Frontal cortex (tissue), 4 donors: ENCODE results near the gene EVX2. TPM values are rescaled to one million over a fixed set of nuclear protein-coding genes. Genes with fewer than 3 reads are reported as not detected.

Source experiments
- DNase-seq, 2 donors: peaks; one replicate each; pipeline ENCODE4 v3.0.0; 2012; ENCODE audit warnings: low spot score in 2 of 2
- FAIRE-seq: peaks from 2 replicates; lab custom pipeline; 2012; peaks lifted over from hg19 to GRCh38; lab: Jason Lieb, UNC
- total RNA-seq: library from RNA; depleted of rRNA; stranded (reverse); fragments of >200 nt; gene quantifications from one replicate; pipeline ENCODE4 v1.2.3, GENCODE V29; 2014
- donor health status: control.
- donor health status: control.
- donor health status: control.

The EVX2 gene
- total RNA-seq: not detected

GRCh38 chr2:176083796-176084261, at the start of gene EVX2:
EVX2 (minus strand) TSS chr2:176083962; CDS start chr2:176083776, 186 bp downstream.
- no peak for FAIRE-seq
- peak in 1 of 2 donors; percentile 31 for DNase-seq

GRCh38 chr2:176133389-176133788, 49.6 kb upstream of the EVX2 start:
- no peak for FAIRE-seq

GRCh38 chr2:176132205-176133171, 48.7 kb upstream of the EVX2 start:
- FAIRE-seq: no peak
- no peak for DNase-seq

More at GRCh38 chr2:176133389-176133788, 49.6 kb upstream of the EVX2 start:
- DNase-seq: no peak

GRCh38 chr2:176131848-176132158, 48.0 kb upstream of the EVX2 start:
- DNase-seq: no peak
- no peak for FAIRE-seq

DNA sequence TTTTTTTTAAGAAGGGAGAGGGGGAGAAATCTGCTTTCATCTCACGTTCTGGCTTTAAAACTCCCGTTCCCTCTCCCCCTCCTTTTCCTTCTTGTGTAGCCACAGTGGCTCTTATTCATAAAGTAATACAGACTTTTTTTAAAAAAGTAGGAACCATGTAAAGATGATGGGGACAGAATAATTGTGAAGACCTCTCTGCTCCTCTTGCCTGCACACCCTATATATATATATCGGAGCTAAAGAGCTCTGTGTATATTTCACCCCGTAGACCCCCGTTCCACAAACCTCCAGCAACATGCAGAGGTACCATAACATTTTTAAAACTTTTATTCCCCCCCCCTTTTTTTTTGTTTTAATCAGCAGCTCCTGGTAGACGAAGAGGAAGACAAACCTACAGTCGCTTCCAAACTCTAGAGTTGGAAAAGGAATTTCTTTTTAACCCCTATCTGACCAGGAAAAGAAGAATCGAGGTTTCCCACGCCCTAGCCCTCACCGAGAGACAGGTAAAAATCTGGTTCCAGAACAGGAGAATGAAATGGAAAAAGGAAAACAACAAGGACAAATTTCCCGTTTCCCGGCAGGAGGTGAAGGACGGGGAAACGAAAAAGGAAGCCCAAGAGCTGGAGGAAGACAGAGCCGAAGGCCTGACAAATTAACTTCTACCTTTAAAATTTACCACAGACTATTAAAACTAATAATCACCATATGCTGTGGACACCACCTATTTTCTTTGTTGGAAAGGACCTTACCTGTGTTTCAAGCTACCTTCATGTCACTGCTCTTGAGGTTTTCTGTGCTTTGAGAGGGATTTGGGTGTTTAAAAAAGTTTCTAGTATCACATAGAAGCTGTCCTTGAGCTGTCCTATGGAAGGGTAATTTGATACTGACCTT, 47.4 kb upstream of the EVX2 start:
- FAIRE-seq (no peak), DNase-seq (no peak)

DNA sequence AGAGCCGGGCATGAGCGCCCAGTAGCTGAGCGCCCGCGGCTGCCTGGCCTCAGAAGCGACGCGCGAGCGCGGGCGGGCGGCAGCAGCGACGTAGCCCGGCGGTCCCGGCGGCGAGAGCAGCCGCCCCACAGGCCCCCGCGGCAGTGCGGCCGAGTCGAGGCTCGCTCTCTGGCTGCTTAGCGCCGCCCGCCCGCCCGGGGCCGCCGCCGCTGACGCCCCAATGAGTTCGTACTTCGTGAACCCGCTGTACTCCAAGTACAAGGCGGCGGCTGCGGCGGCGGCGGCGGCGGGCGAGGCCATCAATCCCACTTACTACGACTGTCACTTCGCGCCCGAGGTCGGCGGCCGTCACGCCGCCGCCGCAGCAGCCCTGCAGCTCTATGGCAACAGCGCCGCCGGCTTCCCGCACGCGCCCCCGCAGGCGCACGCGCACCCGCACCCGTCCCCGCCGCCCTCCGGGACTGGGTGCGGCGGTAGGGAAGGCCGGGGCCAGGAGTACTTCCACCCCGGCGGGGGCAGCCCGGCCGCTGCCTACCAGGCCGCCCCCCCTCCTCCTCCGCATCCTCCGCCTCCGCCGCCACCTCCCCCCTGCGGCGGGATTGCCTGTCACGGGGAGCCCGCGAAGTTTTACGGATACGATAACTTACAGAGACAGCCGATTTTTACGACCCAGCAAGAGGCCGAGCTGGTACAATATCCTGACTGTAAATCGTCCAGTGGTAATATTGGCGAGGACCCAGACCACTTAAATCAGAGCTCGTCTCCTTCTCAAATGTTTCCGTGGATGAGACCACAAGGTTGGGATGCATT, 46.6 kb upstream of the EVX2 start:
- DNase-seq (no peak), FAIRE-seq (no peak)

- DNase-seq (no peak), FAIRE-seq (no peak)
Measured at GRCh38 chr2:176129813-176130146, 46.0 kb upstream of the EVX2 start.

DNA sequence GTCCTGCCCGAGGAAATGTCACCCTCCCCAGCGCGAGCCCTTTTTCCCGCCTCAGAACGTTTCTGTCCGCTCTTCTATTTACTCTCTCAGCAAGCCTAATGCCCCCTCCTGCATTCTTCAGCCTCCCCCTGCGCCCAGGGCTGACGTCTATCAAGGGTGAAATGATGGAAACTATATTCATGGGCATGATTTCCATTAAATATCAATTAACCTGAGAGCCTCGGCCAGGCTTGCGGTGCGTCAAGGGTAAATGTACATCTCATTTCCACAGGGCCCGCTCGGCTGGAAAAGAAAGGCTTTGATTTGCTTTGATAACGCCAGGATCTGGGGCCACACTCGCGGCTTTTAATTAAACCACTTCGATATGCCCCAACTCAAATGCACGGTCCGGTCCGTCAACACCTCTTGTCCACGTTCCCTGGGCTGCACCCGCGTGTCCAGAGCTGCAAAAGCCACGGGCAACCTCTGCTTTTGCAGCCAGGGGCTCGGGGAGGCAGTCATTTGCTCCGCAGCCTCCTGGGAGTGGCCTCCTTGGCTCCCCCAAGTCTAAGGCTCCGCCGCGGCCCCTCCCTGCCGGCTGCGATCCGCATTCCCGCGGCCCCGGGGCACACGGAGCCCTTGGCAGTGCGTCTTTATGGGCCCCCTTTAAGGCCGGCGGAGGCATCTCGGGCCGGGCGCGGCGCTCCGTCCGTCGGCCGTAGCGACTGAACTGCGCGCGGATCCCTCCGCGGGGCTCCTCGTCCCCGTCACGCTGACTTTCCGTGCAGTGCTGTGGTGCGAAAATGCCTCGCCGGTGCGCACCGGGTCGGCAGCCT, 45.4 kb upstream of the EVX2 start, which contains the start of gene HOXD8:
TSS of gene HOXD8 (plus strand) at position 724 of the 815 bp plus-strand sequence. CDS start 662 bp downstream, outside the sequence.
- FAIRE-seq (no peak), DNase-seq (no peak)

- FAIRE-seq (no peak), DNase-seq (no peak)
Measured at GRCh38 chr2:176128172-176128981, 44.6 kb upstream of the EVX2 start.

DNA sequence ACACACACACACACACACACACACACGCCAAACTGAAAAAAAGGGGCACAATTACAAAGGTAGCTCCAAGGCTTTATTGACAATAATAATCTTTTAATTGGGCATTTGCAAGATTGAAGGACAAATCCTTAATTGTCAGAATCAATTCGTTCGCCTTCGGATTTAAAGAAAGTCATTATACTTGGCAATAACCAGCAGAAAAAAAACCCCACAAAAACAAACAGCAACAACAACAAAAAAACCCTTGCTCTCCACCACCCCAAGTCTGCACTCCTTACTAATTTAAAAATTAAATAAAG, 44.0 kb upstream of the EVX2 start:
- DNase-seq (no peak), FAIRE-seq (no peak)

DNA sequence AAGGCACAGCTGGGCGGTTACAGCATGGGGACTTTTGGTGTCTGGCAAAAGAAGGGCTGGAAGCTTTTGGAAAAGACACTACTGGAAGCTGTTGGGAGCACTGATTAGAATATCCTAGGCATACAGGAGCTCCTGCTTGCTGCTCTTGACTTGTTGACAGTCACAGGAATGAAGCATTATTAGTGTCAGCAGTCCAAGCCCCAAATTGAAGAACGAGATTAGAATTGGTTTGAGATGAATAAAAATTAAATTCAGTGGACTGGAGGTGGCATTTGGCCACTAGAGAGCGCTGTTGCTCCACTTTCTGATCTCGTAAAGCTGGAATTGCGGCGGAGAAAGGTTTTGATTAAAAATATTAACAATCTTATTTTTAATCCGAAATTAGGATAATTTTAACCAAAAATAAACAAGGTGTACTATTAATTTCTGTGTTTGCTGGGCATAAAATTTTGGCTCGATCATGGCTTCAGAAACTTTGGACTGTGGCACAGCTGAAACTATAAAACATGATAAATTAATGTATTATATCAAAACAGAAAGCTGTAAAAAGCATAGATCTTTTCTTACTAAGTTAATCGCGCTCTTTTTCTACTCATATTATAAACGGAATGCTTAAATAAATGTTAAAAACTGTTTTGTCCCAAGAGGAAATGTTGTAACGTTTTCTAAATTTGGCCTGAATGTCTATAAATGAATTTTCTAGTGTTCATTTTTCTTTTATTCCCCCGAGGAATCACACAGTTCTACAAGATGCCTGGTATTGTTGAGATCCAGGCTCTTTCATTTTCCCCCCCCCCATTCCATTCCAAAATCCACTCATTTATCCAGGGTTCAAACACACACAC, 43.4 kb upstream of the EVX2 start:
- DNase-seq (peak; percentile 63 to 74), FAIRE-seq (peak; percentile 48)

GRCh38 chr2:176125772-176126054, 42.0 kb upstream of the EVX2 start:
- FAIRE-seq (no peak), DNase-seq (no peak)

DNA sequence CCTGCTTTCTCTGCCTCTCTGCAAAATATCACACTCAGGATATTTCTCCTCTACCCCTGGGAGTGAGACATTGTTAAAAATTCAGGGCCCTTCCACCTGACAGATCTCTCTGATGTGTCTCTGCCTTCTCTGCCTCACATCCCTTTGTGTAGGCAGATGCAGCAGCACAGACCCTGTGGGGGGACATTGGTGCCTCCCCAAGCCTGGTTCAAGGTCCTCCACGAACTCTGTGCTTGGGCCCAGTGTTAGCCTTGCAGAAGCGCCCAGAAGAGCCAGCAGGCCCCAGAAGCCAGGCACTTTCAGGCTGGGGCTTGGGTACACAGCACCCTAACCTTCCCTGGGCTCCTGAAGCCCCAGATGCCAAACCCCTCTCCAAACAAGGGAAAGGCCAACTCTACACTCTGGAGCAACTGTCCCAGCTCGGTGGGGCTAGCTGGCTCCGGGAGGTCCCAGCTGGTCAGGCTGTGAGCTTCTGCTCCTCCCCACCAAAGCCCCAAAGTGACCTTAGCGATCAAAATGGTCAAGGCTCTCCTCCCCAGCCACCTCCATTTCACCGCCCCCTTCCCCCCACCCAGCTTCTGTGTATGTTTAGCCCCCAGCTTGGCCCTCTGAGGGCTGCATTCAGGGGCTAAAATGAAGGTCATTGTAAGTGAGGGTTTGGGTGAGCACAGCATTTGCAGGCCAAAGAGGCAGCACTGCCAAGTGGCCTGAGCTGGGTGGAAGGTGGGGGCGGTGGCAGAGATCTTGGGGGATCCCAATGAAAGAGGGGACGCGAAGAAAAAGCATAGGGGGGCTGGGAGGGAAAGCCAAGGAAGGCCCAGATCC, 41.4 kb upstream of the EVX2 start:
- no peak for DNase-seq
- no peak for FAIRE-seq

GRCh38 chr2:176124110-176124946, 40.6 kb upstream of the EVX2 start:
- DNase-seq (no peak), FAIRE-seq (no peak)

DNA sequence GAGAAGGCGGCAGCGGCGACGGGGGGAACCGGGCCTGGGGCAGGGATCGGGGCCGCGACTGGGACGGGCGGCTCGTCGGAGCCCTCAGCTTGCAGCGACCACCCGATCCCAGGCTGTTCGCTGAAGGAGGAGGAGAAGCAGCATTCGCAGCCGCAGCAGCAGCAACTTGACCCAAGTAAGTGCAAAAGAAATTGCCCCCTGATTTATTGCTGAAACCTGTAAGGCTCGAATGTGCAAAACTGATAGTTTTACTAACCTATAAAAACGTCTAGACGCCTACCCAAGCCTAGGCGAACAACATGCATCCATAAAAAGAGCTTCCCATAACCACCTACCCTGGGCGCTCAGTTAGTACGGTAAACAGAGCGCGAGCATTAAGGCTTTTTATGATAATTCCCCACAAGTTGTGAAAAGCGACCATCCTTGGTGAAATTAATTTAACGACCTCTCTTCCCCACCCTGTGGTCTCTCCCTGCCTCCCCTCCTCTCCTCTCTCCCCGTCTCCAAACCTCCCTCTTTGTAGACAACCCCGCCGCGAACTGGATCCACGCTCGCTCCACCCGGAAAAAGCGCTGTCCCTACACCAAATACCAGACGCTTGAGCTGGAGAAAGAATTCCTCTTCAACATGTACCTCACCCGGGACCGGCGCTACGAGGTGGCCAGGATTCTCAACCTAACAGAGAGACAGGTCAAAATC, 39.8 kb upstream of the EVX2 start:
- no peak for FAIRE-seq

More for the DNA sequence above, 39.8 kb upstream of the EVX2 start:
- DNase-seq: no peak
